Spleen (tissue), 11 donors: ENCODE measurements around the gene IL20RA. TPM values are rescaled to one million over a fixed set of nuclear protein-coding genes. Genes with fewer than 3 reads are reported as not detected.
"Not testable (repeated sequence)": the region's sequence is repeated elsewhere in the genome, so short reads cannot be mapped to it uniquely, and the experiment has no call there.

Source experiments
- DNase-seq: peaks from one replicate; pipeline ENCODE4 v3.0.0-alpha.2; 2020
- H3K27ac ChIP-seq, 8 donors: fragments of 200-600 bp; sonication (generic) in 7 of 8; 1 replicate in 4 of 8; 2 replicates in 4 of 8; pipeline versions ENCODE4 v1.5.0 to v1.8.0; 2016 to 2021; ENCODE audit warnings: inconsistent platforms in 4 of 8, mild to moderate bottlenecking in 4 of 8, moderate library complexity in 1 of 8
- H3K27me3 ChIP-seq, 7 donors: fragments of 200-600 bp; sonication (generic) in 6 of 7; replicated peaks in 1 of 7; 1 replicate in 4 of 7; 2 replicates in 3 of 7; pipeline versions ENCODE4 v1.5.0 to v1.8.0; 2016 to 2021; ENCODE audit warnings: inconsistent platforms in 3 of 7, mild to moderate bottlenecking in 1 of 7
- H3K36me3 ChIP-seq, 6 donors: fragments of 200-600 bp; sonication (generic) in 5 of 6; 1 replicate in 4 of 6; 2 replicates in 2 of 6; pipeline versions ENCODE4 v1.5.0 to v1.8.0; 2016 to 2021; ENCODE audit warnings: inconsistent platforms in 2 of 6
- H3K4me1 ChIP-seq, 6 donors: fragments of 200-600 bp; sonication (generic) in 5 of 6; 1 replicate in 3 of 6; 2 replicates in 3 of 6; pipeline versions ENCODE4 v1.5.0 to v1.8.0; 2016 to 2021; ENCODE audit warnings: inconsistent platforms in 3 of 6
- H3K4me3 ChIP-seq, 8 donors: fragments of 200-600 bp; sonication (generic) in 7 of 8; 1 replicate in 4 of 8; 2 replicates in 4 of 8; pipeline versions ENCODE4 v1.5.0 to v1.8.0; 2016 to 2021; ENCODE audit warnings: inconsistent platforms in 4 of 8, mild to moderate bottlenecking in 4 of 8, moderate library complexity in 2 of 8
- H3K9me3 ChIP-seq, 8 donors: fragments of 200-600 bp; sonication (generic) in 7 of 8; 1 replicate in 4 of 8; 2 replicates in 4 of 8; pipeline versions ENCODE4 v1.5.0 to v1.8.0; 2016 to 2021; ENCODE audit warnings: inconsistent platforms in 4 of 8
- CTCF ChIP-seq, 11 experiments: fragments of 200-600 bp in 7 of 11; fragments of 450-650 bp in 4 of 11; sonication (generic) in 4 of 11; IDR thresholded peaks in 8 of 11; conservative IDR thresholded peaks in 3 of 11; 1 replicate in 7 of 11; 2 replicates in 4 of 11; pipeline versions ENCODE4 v1.4.0 to v1.8.0; 2016 to 2021; ENCODE audit warnings: antibody characterized with exemption in 11 of 11, inconsistent platforms in 4 of 11, mild to moderate bottlenecking in 1 of 11
- POLR2A ChIP-seq, 3 donors: fragments of 450-650 bp; IDR thresholded peaks; one replicate each; pipeline ENCODE4 v1.5.1; 2017; ENCODE audit warnings: antibody characterized with exemption in 3 of 3, mild to moderate bottlenecking in 1 of 3
- POLR2AphosphoS5 ChIP-seq, 3 donors: sonication (generic); formaldehyde crosslinking; IDR thresholded peaks; one replicate each; pipeline ENCODE4 v1.5.1; 2017; ENCODE audit warnings: antibody characterized with exemption in 3 of 3
- WGBS, 5 donors: extraction: QIAGEN DNeasy Blood & Tissue Kit in 3 of 5; methylation state at CpG; one replicate each; pipeline versions ENCODE4 v1.1.5 to v1.1.7; 2013 to 2018; 5-methylcytosine and 5-hydroxymethylcytosine counted together
- intact Hi-C: fragments of 100-400 bp; cut with DNase I; formaldehyde crosslinking; loops from one replicate; pipeline ENCODE4 v1.15.0; 2023; ENCODE audit warnings: low total_unique reads
- polyA plus RNA-seq, 3 donors: library from polyadenylated mRNA; stranded (reverse); fragments of 200-250 nt; gene quantifications; one replicate each; pipeline ENCODE4 v1.2.1, GENCODE V29; 2013
- total RNA-seq, 7 donors: library from RNA; depleted of rRNA in 3 of 7; stranded (reverse); fragments of >200 nt in 3 of 7; fragmentation: NEBNext Ultra II Directional in 4 of 7; extraction: Animal tissue kit (Norgen Biotek cat#: 25700) in 4 of 7; gene quantifications; one replicate each; pipeline versions ENCODE4 v1.1.0 to v1.2.1, GENCODE V29; 2016 to 2021
- donor health status: healthy with polysubstance abuse.
- donor health status: DM: no; HTN: no; CAD: no; lungs with moderate emphysema.
- donor health status: DM: no; HTN: no; CAD: no.
- donor health status: Bipolar disorder and iron deficiency.
- donor health status: healthy.
- donor health status: DM: no; HTN: no; CAD: no.
- donor health status: DM: yes; HTN: yes; CAD: no.

IL20RA gene
- total and polyA plus RNA-seq, 10 donors: 0.03 TPM; not detected in 9

DNA sequence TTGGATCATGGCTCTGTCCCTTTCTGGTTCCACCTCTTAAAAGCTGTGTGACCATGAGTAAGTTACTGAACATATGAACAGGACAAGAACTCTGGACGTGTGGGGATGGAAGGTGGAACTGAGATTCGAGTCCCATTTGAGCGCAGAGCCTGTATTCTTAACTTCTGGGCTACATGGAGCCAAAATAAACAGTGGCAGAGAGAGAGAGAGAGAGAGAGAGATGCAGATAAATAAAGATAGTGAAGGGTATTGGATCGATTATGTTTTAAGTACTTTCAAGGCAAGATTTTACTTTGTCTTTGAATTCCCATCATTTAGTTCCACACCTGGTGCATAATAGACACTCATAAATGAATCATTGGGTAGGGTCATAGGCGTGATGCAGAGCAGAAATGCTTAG lies 82.9 kb downstream of the IL20RA start:
- Histone ChIP-seq H3K36me3 (no peaks in the 10 kb centered on the region), H3K4me3 (no peak overlapping the region), H3K9me3 (no peaks in the 10 kb centered on the region), H3K27ac (no peak overlapping the region), H3K4me1 (peaks cover 0 to 7% (median 4%) of the 10 kb centered on the region in 6 donors), H3K27me3 (peaks cover 0 to 19% (median 0%) of the 10 kb centered on the region in 7 donors)
- TF ChIP-seq CTCF (IDR thresholded peaks at IDR 0.05 in 8 of 11, conservative IDR thresholded peaks at IDR 0.05 in 3 of 11): no peak
- TF ChIP-seq POLR2A (IDR thresholded peaks at IDR 0.05): no peak
- TF ChIP-seq POLR2AphosphoS5 (IDR thresholded peaks at IDR 0.05): no peak
- no peak for DNase-seq
- WGBS, 5 donors: 86 to 92% (median 90%) methylated on average over 5 of the region's 5 CpGs
- intact Hi-C loops: no loop called here

GRCh38 chr6:136960781-136961180 lies 84.0 kb downstream of the IL20RA start:
- intact Hi-C loops: no loop called here
- Histone ChIP-seq H3K9me3 (no peaks in the 10 kb centered on the region), H3K27ac (no peak overlapping the region), H3K4me1 (peaks cover 0 to 11% (median 7%) of the 10 kb centered on the region in 6 donors), H3K4me3 (no peak overlapping the region), H3K27me3 (peaks cover 0 to 17% (median 0%) of the 10 kb centered on the region in 7 donors), H3K36me3 (no peaks in the 10 kb centered on the region)
- TF ChIP-seq POLR2A (IDR thresholded peaks at IDR 0.05) (no peak), POLR2AphosphoS5 (IDR thresholded peaks at IDR 0.05) (no peak), CTCF (IDR thresholded peaks at IDR 0.05 in 8 of 11, conservative IDR thresholded peaks at IDR 0.05 in 3 of 11) (no peak)
- DNase-seq: no peak
- WGBS, 5 donors: 51 to 75% (median 56%) methylated on average over 3 of the region's 3 CpGs

GRCh38 chr6:136959935-136960334 lies 84.8 kb downstream of the IL20RA start:
- Histone ChIP-seq H3K4me1 (peaks cover 0 to 11% (median 7%) of the 10 kb centered on the region in 6 donors), H3K27me3 (peaks cover 0 to 17% (median 0%) of the 10 kb centered on the region in 7 donors)
- intact Hi-C loops, H3K36me3 ChIP-seq, H3K9me3 ChIP-seq, DNase-seq, H3K4me3 ChIP-seq, H3K27ac ChIP-seq: not testable (repeated sequence)
- 91 to 94% (median 93%) methylated on average over 6 of the region's 6 CpGs for WGBS, 5 donors

DNA sequence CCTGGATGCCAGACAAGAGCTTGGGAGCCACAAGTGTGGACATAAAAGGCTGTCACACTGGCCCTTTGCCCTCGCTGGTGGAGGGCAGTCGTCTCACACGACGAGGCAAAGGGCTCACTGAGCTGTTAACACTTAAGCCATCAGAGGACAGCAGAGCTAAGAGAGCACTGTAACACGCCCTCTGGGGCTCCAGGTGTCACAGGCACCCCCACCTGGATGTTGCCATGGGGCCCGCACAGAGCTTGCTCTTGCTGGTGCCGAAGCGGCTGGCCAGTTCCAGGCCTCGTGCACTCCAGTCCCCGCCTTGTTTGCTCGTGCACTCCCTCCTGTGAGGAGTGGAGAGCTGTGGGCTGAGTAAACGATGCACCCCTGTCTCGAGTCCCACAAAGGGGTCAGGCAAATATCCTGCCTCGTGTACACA lies 85.3 kb downstream of the IL20RA start:
- TF ChIP-seq POLR2AphosphoS5 (IDR thresholded peaks at IDR 0.05): no peak
- no peak for TF ChIP-seq CTCF (IDR thresholded peaks at IDR 0.05 in 8 of 11, conservative IDR thresholded peaks at IDR 0.05 in 3 of 11)
- Histone ChIP-seq H3K9me3 (no peaks in the 10 kb centered on the region), H3K27me3 (peaks cover 0 to 17% (median 0%) of the 10 kb centered on the region in 7 donors), H3K4me1 (peaks cover 0 to 11% (median 7%) of the 10 kb centered on the region in 6 donors), H3K36me3 (no peaks in the 10 kb centered on the region), H3K27ac (no peak overlapping the region), H3K4me3 (no peak overlapping the region)
- intact Hi-C loops: no loop called here
- 78 to 91% (median 80%) methylated on average over 12 to 14 of the region's 14 CpGs for WGBS, 5 donors
- no peak for DNase-seq

DNA sequence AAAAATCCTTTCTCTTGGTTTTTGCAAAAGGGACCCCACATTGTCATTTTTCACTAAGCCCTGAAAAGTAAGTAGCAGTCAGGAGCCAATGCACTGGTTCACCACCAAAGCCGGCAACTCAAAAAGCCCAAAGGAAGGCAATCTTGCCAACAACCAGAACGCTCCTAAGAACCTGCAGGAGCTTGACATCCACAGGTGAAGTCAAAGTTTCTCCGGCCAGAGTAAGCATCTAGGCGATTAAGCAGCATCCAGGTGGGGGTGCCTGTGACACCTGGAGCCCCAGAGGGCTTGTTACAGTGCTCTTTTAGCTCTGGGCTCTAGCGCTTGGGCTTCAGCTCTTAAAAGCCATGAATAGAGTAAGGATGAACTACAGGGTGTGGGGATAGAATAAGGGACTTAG lies 86.6 kb downstream of the IL20RA start:
- no peak for TF ChIP-seq POLR2A (IDR thresholded peaks at IDR 0.05)
- no peak for TF ChIP-seq POLR2AphosphoS5 (IDR thresholded peaks at IDR 0.05)
- TF ChIP-seq CTCF (IDR thresholded peaks at IDR 0.05 in 8 of 11, conservative IDR thresholded peaks at IDR 0.05 in 3 of 11): no peak
- intact Hi-C loops: no loop called here
- Histone ChIP-seq H3K27ac (no peak overlapping the region), H3K4me3 (no peak overlapping the region), H3K27me3 (peaks cover 0 to 17% (median 0%) of the 10 kb centered on the region in 7 donors), H3K9me3 (no peaks in the 10 kb centered on the region), H3K4me1 (peaks cover 0 to 11% (median 7%) of the 10 kb centered on the region in 6 donors), H3K36me3 (no peaks in the 10 kb centered on the region)
- no peak for DNase-seq
- WGBS, 5 donors: 92 to 96% (median 94%) methylated on average over 5 of the region's 5 CpGs
